Type B pancreatic cell (in vitro differentiated cells): ENCODE measurements around the gene ABHD14A. TPM values are rescaled to one million over a fixed set of nuclear protein-coding genes. Genes with fewer than 3 reads are reported as not detected.

Source experiments
- DNase-seq: peaks from one replicate; pipeline ENCODE4 v3.0.0; 2021; ENCODE audit warnings: mixed read lengths; ENCODE audit not compliant: unreplicated experiment; ENCODE audit errors: extremely low spot score
- H3K27ac Mint-ChIP-seq: 2 replicates; pipeline ENCODE4 v1.8.0; 2021; ENCODE audit warnings: mild to moderate bottlenecking, mixed read lengths
- H3K27me3 Mint-ChIP-seq: 2 replicates; pipeline ENCODE4 v1.8.0; 2021; ENCODE audit warnings: mixed read lengths
- H3K36me3 Mint-ChIP-seq: 2 replicates; pipeline ENCODE4 v1.8.0; 2021; ENCODE audit warnings: mixed read lengths
- H3K4me1 Mint-ChIP-seq: one replicate; pipeline ENCODE4 v1.8.0; 2021; ENCODE audit warnings: mixed read lengths; ENCODE audit not compliant: unreplicated experiment
- H3K4me3 Mint-ChIP-seq: 2 replicates; pipeline ENCODE4 v1.8.0; 2021; ENCODE audit warnings: mild to moderate bottlenecking, mixed read lengths
- H3K9me3 Mint-ChIP-seq: 2 replicates; pipeline ENCODE4 v1.8.0; 2021; ENCODE audit warnings: mixed read lengths
- CTCF ChIP-seq: fragments of 200-600 bp; sonication (generic); conservative IDR thresholded peaks from 2 replicates; pipeline ENCODE4 v1.5.0; 2021; ENCODE audit warnings: antibody characterized with exemption, mild to moderate bottlenecking
- total RNA-seq: library from RNA; stranded (reverse); gene quantifications from 2 replicates; pipeline ENCODE4 v1.2.1, GENCODE V29; 2021; ENCODE audit warnings: low replicate concordance

ABHD14A gene
- total RNA-seq, 1 donor from 2014 or later, result 16.6 TPM

- Mint-ChIP-seq H3K36me3 (no peaks in the 10 kb centered on the region), H3K27ac (no peak overlapping the region), H3K9me3 (no peaks in the 10 kb centered on the region), H3K27me3 (no peaks in the 10 kb centered on the region), H3K4me1 (peaks cover 17% of the 10 kb centered on the region), H3K4me3 (peak overlapping the region; percentile 29)
- DNase-seq, result peak; percentile 37
- no peak for TF ChIP-seq CTCF
These were observed 36.0 kb upstream of the ABHD14A start for GRCh38 chr3:51938780-51939425.

GRCh38 chr3:51940648-51941462 is 34.0 kb upstream of the ABHD14A start:
- Mint-ChIP-seq H3K9me3 (no peaks in the 10 kb centered on the region), H3K27ac (no peak overlapping the region), H3K36me3 (no peaks in the 10 kb centered on the region), H3K4me3 (peak overlapping the region; percentile 94), H3K27me3 (no peaks in the 10 kb centered on the region), H3K4me1 (peaks cover 17% of the 10 kb centered on the region)
- DNase-seq, result peak; percentile 39
- no peak for TF ChIP-seq CTCF

- Mint-ChIP-seq H3K27me3 (no peaks in the 10 kb centered on the region), H3K4me1 (peaks cover 17% of the 10 kb centered on the region), H3K36me3 (no peaks in the 10 kb centered on the region), H3K9me3 (no peaks in the 10 kb centered on the region), H3K27ac (no peak overlapping the region), H3K4me3 (peak overlapping the region; percentile 94)
- no peak for TF ChIP-seq CTCF
- DNase-seq, result no peak
These were observed 33.4 kb upstream of the ABHD14A start for GRCh38 chr3:51941463-51941797.

- Mint-ChIP-seq H3K4me3 (peak within 1 kb of the TSS; percentile 94), H3K27ac (peak within 1 kb of the TSS; percentile 61), H3K27me3 (no peaks in the 10 kb centered on the region), H3K4me1 (peaks cover 17% of the 10 kb centered on the region), H3K9me3 (no peaks in the 10 kb centered on the region), H3K36me3 (no peaks in the 10 kb centered on the region)
- peak; percentile 100 for TF ChIP-seq CTCF
- DNase-seq, result peak; percentile 99
These were observed 32.9 kb upstream of the ABHD14A start, which contains the start of the genes PARP3 and RRP9 for GRCh38 chr3:51941798-51942602. PARP3 (plus strand) TSS chr3:51942363; CDS start chr3:51943356, 993 bp downstream. RRP9 (minus strand) TSS chr3:51941904; CDS start chr3:51941867, 37 bp downstream.

GRCh38 chr3:51942603-51943450 is 32.0 kb upstream of the ABHD14A start:
- no peak for TF ChIP-seq CTCF
- no peak for DNase-seq
- Mint-ChIP-seq H3K4me3 (peak overlapping the region; percentile 94), H3K9me3 (no peaks in the 10 kb centered on the region), H3K27ac (peak overlapping the region; percentile 61), H3K4me1 (peaks cover 17% of the 10 kb centered on the region), H3K27me3 (no peaks in the 10 kb centered on the region), H3K36me3 (no peaks in the 10 kb centered on the region)
